Hematopoietic multipotent progenitor cell (in vitro differentiated cells): ENCODE measurements around the gene SIPA1L3. TPM values are rescaled to one million over a fixed set of nuclear protein-coding genes. Genes with fewer than 3 reads are reported as not detected.

Experiments
- DNase-seq, 3 donors: peaks; one replicate each; pipeline ENCODE4 v3.0.0-alpha.2; 2011 to 2015; ENCODE audit warnings: low read depth in 2 of 3, low spot score in 2 of 3
- total RNA-seq: library from RNA; depleted of rRNA; stranded (reverse); fragments of >200 nt; gene quantifications from one replicate; pipeline ENCODE4 v1.2.3, GENCODE V29; 2012

Gene SIPA1L3
- total RNA-seq, 1 donor: 43.4 TPM

GRCh38 chr19:37943480-37943879 is 36.5 kb downstream of the SIPA1L3 start:
- DNase-seq: no peak

- no peak for DNase-seq
Observed at GRCh38 chr19:37946132-37946531, 39.1 kb downstream of the SIPA1L3 start.

- DNase-seq: no peak
Observed at GRCh38 chr19:37947778-37948177, 40.8 kb downstream of the SIPA1L3 start.

- no peak for DNase-seq
Observed at GRCh38 chr19:37948362-37948761, 41.4 kb downstream of the SIPA1L3 start.

GRCh38 chr19:37950471-37951175 is 43.6 kb downstream of the SIPA1L3 start:
- DNase-seq: no peak

- no peak for DNase-seq
Observed at GRCh38 chr19:37951816-37952210, 44.8 kb downstream of the SIPA1L3 start.

- no peak for DNase-seq
Observed at GRCh38 chr19:37953171-37953917, 46.3 kb downstream of the SIPA1L3 start.

GRCh38 chr19:37953918-37954303 is 46.9 kb downstream of the SIPA1L3 start:
- no peak for DNase-seq

- no peak for DNase-seq
Observed at GRCh38 chr19:37954421-37954874, 47.4 kb downstream of the SIPA1L3 start.

GRCh38 chr19:37955986-37956385 is 49.0 kb downstream of the SIPA1L3 start:
- DNase-seq: no peak

GRCh38 chr19:37957176-37957575 is 50.2 kb downstream of the SIPA1L3 start:
- DNase-seq: no peak

GRCh38 chr19:37959665-37960114 is 52.7 kb downstream of the SIPA1L3 start:
- DNase-seq: no peak

GRCh38 chr19:37961198-37961597 is 54.2 kb downstream of the SIPA1L3 start:
- no peak for DNase-seq

GRCh38 chr19:37963190-37963936 is 56.4 kb downstream of the SIPA1L3 start:
- DNase-seq: no peak

- no peak for DNase-seq
Observed at GRCh38 chr19:37964109-37964508, 57.1 kb downstream of the SIPA1L3 start.

GRCh38 chr19:37966211-37966661 is 59.2 kb downstream of the SIPA1L3 start:
- DNase-seq: no peak

GRCh38 chr19:37966662-37967231 is 59.7 kb downstream of the SIPA1L3 start:
- no peak for DNase-seq

GRCh38 chr19:37969695-37970094 is 62.7 kb downstream of the SIPA1L3 start:
- DNase-seq: no peak

- no peak for DNase-seq
Observed at GRCh38 chr19:37970699-37971098, 63.7 kb downstream of the SIPA1L3 start.

- no peak for DNase-seq
Observed at GRCh38 chr19:37972803-37973202, 65.8 kb downstream of the SIPA1L3 start.

GRCh38 chr19:37973666-37974065 is 66.7 kb downstream of the SIPA1L3 start:
- no peak for DNase-seq
